ENCODE measurements around the gene PSMD6.

Gene PSMD6

DNA sequence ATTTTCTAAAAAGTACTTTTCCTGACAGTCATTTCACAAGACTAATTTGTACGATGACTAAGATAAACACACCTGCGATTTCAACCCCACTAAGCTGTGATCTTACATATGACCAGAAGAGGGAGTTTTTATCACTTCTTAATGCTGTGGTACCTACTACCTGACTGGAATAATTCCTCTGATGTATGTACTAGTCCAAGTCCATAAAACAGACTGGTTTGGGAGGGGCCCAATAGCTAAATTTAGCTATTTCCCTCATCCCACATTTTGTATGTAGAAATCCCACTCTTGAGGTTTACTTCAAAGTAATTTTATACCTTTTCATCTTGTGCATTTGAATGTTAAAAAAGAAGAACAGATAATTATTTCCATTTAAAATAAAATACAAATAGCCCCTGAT is 61.4 kb downstream of the PSMD6 start:
- TF ChIP-seq TAF1 (IDR thresholded peaks at IDR 0.05; ENCODE audit: borderline replicate concordance, insufficient read depth, low read length) (no peak), FOXP2 (optimal IDR thresholded peaks at IDR 0.05; ENCODE audit: borderline replicate concordance, extremely low read depth, extremely low read length, insufficient read depth) (no peak), SIN3A (IDR thresholded peaks at IDR 0.05; ENCODE audit: borderline replicate concordance, insufficient read depth, low read length) (no peak), POLR2AphosphoS5 (IDR thresholded peaks at IDR 0.05; ENCODE audit: low read depth, low read length) (no peak)
- TF ChIP-seq, protein P1, sequence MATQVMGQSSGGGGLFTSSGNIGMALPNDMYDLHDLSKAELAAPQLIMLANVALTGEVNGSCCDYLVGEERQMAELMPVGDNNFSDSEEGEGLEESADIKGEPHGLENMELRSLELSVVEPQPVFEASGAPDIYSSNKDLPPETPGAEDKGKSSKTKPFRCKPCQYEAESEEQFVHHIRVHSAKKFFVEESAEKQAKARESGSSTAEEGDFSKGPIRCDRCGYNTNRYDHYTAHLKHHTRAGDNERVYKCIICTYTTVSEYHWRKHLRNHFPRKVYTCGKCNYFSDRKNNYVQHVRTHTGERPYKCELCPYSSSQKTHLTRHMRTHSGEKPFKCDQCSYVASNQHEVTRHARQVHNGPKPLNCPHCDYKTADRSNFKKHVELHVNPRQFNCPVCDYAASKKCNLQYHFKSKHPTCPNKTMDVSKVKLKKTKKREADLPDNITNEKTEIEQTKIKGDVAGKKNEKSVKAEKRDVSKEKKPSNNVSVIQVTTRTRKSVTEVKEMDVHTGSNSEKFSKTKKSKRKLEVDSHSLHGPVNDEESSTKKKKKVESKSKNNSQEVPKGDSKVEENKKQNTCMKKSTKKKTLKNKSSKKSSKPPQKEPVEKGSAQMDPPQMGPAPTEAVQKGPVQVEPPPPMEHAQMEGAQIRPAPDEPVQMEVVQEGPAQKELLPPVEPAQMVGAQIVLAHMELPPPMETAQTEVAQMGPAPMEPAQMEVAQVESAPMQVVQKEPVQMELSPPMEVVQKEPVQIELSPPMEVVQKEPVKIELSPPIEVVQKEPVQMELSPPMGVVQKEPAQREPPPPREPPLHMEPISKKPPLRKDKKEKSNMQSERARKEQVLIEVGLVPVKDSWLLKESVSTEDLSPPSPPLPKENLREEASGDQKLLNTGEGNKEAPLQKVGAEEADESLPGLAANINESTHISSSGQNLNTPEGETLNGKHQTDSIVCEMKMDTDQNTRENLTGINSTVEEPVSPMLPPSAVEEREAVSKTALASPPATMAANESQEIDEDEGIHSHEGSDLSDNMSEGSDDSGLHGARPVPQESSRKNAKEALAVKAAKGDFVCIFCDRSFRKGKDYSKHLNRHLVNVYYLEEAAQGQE (IDR thresholded peaks at IDR 0.05; ENCODE audit: insufficient read depth in 1 of 2, low read depth in 2 of 2, low read length in 2 of 2): no peak

Data from PFSK-1 (cell line).